GM23338 (cell line): ENCODE measurements around the gene BPIFA2.

Experiments used
- CREB1 ChIP-seq: fragments of 250-450 bp; sonication (Bioruptor Pico); IDR thresholded peaks from 2 replicates; pipeline ENCODE4 v1.5.0; 2020; ENCODE audit warnings: low read depth, mild to moderate bottlenecking, moderate library complexity
- EZH2 ChIP-seq: fragments of 200-600 bp; sonication (generic); IDR thresholded peaks from one replicate; pipeline ENCODE4 v1.8.0; 2017; ENCODE audit warnings: antibody characterized with exemption, mild to moderate bottlenecking, low read depth; ENCODE audit not compliant: unreplicated experiment
- EZH2phosphoT487 ChIP-seq: fragments of 200-600 bp; sonication (generic); IDR thresholded peaks from one replicate; pipeline ENCODE4 v1.8.1; 2018; ENCODE audit warnings: antibody characterized with exemption; ENCODE audit not compliant: unreplicated experiment
- JUNB ChIP-seq: IDR thresholded peaks from one replicate; pipeline ENCODE4 v1.6.1; 2016; ENCODE audit warnings: antibody characterized with exemption; ENCODE audit not compliant: unreplicated experiment
- NANOG ChIP-seq: IDR thresholded peaks from 2 replicates; pipeline ENCODE4 v1.6.1; 2016; ENCODE audit warnings: antibody characterized with exemption, borderline replicate concordance
- POLR2AphosphoS5 ChIP-seq: IDR thresholded peaks from 2 replicates; pipeline ENCODE4 v1.6.1; 2016; ENCODE audit warnings: antibody characterized with exemption, low read depth
- STAT1 ChIP-seq: IDR thresholded peaks from one replicate; pipeline ENCODE4 v1.6.1; 2016; ENCODE audit warnings: antibody characterized with exemption; ENCODE audit not compliant: unreplicated experiment
- ZNF114 ChIP-seq: fragments of 250-450 bp; sonication (Bioruptor Pico); IDR thresholded peaks from 2 replicates; pipeline ENCODE4 v1.5.0; 2020; ENCODE audit warnings: mild to moderate bottlenecking, moderate library complexity
- ZNF331 ChIP-seq: fragments of 250-450 bp; sonication (Bioruptor Pico); IDR thresholded peaks from 2 replicates; pipeline ENCODE4 v1.5.0; 2020; ENCODE audit warnings: low read depth, mild to moderate bottlenecking, moderate library complexity
- TF ChIP-seq, protein P1 (sequence below), 2 experiments: fragments of 200-600 bp in 1 of 2; sonication (generic) in 1 of 2; conservative IDR thresholded peaks; 2 replicates each; pipeline versions ENCODE4 v1.5.1 to v1.6.1; 2016 to 2017; ENCODE audit warnings: antibody characterized with exemption in 2 of 2, low read depth in 2 of 2, mild to moderate bottlenecking in 2 of 2, moderate library complexity in 1 of 2
- TF ChIP-seq, protein P2 (sequence below): IDR thresholded peaks from 2 replicates; pipeline ENCODE4 v1.6.1; 2016; ENCODE audit warnings: antibody characterized with exemption
- TF ChIP-seq, protein P3 (sequence below): IDR thresholded peaks from one replicate; pipeline ENCODE4 v1.6.1; 2018; ENCODE audit warnings: antibody characterized with exemption; ENCODE audit not compliant: unreplicated experiment
- TF ChIP-seq, protein P4 (sequence below): fragments of 250-450 bp; sonication (Bioruptor Pico); IDR thresholded peaks from 2 replicates; pipeline ENCODE4 v1.5.0; 2020; ENCODE audit warnings: mild to moderate bottlenecking, moderate library complexity

DNA sequence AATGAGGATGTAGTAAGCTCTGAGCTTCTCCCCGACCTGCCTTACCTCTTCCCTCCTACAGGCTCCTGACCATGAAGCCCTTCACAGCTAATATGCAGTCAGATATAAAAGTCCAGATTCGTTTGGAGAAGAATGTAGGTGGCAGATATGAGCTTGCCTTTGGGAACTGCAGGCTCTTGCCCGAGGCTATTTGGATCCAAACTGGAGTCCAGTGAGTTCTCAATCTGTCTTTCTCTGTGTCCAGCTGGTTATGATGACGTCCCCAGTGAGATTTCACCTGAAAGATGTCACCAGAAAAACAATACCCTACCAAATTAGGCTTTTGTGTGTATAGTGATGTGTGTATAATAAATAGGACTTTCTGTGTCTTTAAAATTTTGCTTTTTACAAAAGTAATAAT is 34.5 kb downstream of the BPIFA2 start:
- TF ChIP-seq, protein P1, sequence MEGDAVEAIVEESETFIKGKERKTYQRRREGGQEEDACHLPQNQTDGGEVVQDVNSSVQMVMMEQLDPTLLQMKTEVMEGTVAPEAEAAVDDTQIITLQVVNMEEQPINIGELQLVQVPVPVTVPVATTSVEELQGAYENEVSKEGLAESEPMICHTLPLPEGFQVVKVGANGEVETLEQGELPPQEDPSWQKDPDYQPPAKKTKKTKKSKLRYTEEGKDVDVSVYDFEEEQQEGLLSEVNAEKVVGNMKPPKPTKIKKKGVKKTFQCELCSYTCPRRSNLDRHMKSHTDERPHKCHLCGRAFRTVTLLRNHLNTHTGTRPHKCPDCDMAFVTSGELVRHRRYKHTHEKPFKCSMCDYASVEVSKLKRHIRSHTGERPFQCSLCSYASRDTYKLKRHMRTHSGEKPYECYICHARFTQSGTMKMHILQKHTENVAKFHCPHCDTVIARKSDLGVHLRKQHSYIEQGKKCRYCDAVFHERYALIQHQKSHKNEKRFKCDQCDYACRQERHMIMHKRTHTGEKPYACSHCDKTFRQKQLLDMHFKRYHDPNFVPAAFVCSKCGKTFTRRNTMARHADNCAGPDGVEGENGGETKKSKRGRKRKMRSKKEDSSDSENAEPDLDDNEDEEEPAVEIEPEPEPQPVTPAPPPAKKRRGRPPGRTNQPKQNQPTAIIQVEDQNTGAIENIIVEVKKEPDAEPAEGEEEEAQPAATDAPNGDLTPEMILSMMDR (conservative IDR thresholded peaks at IDR 0.05; ENCODE audit: low read depth in 2 of 2): no peak
- no peak for TF ChIP-seq EZH2phosphoT487
- no peak for TF ChIP-seq POLR2AphosphoS5
- no peak for TF ChIP-seq EZH2
- TF ChIP-seq, protein P2, sequence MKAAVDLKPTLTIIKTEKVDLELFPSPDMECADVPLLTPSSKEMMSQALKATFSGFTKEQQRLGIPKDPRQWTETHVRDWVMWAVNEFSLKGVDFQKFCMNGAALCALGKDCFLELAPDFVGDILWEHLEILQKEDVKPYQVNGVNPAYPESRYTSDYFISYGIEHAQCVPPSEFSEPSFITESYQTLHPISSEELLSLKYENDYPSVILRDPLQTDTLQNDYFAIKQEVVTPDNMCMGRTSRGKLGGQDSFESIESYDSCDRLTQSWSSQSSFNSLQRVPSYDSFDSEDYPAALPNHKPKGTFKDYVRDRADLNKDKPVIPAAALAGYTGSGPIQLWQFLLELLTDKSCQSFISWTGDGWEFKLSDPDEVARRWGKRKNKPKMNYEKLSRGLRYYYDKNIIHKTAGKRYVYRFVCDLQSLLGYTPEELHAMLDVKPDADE: no peak
- TF ChIP-seq, protein P3, sequence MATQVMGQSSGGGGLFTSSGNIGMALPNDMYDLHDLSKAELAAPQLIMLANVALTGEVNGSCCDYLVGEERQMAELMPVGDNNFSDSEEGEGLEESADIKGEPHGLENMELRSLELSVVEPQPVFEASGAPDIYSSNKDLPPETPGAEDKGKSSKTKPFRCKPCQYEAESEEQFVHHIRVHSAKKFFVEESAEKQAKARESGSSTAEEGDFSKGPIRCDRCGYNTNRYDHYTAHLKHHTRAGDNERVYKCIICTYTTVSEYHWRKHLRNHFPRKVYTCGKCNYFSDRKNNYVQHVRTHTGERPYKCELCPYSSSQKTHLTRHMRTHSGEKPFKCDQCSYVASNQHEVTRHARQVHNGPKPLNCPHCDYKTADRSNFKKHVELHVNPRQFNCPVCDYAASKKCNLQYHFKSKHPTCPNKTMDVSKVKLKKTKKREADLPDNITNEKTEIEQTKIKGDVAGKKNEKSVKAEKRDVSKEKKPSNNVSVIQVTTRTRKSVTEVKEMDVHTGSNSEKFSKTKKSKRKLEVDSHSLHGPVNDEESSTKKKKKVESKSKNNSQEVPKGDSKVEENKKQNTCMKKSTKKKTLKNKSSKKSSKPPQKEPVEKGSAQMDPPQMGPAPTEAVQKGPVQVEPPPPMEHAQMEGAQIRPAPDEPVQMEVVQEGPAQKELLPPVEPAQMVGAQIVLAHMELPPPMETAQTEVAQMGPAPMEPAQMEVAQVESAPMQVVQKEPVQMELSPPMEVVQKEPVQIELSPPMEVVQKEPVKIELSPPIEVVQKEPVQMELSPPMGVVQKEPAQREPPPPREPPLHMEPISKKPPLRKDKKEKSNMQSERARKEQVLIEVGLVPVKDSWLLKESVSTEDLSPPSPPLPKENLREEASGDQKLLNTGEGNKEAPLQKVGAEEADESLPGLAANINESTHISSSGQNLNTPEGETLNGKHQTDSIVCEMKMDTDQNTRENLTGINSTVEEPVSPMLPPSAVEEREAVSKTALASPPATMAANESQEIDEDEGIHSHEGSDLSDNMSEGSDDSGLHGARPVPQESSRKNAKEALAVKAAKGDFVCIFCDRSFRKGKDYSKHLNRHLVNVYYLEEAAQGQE: no peak
- TF ChIP-seq, protein P4, sequence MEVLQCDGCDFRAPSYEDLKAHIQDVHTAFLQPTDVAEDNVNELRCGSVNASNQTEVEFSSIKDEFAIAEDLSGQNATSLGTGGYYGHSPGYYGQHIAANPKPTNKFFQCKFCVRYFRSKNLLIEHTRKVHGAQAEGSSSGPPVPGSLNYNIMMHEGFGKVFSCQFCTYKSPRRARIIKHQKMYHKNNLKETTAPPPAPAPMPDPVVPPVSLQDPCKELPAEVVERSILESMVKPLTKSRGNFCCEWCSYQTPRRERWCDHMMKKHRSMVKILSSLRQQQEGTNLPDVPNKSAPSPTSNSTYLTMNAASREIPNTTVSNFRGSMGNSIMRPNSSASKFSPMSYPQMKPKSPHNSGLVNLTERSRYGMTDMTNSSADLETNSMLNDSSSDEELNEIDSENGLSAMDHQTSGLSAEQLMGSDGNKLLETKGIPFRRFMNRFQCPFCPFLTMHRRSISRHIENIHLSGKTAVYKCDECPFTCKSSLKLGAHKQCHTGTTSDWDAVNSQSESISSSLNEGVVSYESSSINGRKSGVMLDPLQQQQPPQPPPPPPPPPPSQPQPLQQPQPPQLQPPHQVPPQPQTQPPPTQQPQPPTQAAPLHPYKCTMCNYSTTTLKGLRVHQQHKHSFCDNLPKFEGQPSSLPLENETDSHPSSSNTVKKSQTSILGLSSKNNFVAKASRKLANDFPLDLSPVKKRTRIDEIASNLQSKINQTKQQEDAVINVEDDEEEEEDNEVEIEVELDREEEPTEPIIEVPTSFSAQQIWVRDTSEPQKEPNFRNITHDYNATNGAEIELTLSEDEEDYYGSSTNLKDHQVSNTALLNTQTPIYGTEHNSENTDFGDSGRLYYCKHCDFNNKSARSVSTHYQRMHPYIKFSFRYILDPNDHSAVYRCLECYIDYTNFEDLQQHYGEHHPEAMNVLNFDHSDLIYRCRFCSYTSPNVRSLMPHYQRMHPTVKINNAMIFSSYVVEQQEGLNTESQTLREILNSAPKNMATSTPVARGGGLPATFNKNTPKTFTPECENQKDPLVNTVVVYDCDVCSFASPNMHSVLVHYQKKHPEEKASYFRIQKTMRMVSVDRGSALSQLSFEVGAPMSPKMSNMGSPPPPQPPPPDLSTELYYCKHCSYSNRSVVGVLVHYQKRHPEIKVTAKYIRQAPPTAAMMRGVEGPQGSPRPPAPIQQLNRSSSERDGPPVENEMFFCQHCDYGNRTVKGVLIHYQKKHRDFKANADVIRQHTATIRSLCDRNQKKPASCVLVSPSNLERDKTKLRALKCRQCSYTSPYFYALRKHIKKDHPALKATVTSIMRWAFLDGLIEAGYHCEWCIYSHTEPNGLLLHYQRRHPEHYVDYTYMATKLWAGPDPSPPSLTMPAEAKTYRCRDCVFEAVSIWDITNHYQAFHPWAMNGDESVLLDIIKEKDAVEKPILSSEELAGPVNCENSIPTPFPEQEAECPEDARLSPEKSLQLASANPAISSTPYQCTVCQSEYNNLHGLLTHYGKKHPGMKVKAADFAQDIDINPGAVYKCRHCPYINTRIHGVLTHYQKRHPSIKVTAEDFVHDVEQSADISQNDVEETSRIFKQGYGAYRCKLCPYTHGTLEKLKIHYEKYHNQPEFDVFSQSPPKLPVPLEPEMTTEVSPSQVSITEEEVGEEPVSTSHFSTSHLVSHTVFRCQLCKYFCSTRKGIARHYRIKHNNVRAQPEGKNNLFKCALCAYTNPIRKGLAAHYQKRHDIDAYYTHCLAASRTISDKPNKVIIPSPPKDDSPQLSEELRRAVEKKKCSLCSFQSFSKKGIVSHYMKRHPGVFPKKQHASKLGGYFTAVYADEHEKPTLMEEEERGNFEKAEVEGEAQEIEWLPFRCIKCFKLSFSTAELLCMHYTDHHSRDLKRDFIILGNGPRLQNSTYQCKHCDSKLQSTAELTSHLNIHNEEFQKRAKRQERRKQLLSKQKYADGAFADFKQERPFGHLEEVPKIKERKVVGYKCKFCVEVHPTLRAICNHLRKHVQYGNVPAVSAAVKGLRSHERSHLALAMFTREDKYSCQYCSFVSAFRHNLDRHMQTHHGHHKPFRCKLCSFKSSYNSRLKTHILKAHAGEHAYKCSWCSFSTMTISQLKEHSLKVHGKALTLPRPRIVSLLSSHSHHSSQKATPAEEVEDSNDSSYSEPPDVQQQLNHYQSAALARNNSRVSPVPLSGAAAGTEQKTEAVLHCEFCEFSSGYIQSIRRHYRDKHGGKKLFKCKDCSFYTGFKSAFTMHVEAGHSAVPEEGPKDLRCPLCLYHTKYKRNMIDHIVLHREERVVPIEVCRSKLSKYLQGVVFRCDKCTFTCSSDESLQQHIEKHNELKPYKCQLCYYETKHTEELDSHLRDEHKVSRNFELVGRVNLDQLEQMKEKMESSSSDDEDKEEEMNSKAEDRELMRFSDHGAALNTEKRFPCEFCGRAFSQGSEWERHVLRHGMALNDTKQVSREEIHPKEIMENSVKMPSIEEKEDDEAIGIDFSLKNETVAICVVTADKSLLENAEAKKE (CRISPR knock-in tag): no peak
- TF ChIP-seq CREB1: no peak
- TF ChIP-seq JUNB: no peak
- no peak for TF ChIP-seq STAT1
- TF ChIP-seq NANOG: no peak
- no peak for TF ChIP-seq ZNF114 (CRISPR knock-in tag)
- TF ChIP-seq ZNF331 (CRISPR knock-in tag): no peak
